Stimulated activated CD8-positive, alpha-beta memory T cell treated with anti-CD3 and anti-CD28 coated beads, Interleukin-4, amount 100 ng/mL, for 4 hours (primary cell): ENCODE results near the gene EXOSC7.
"Not testable (repeated sequence)": the region's sequence is repeated elsewhere in the genome, so short reads cannot be mapped to it uniquely, and the experiment has no call there.

Experiments used
- DNase-seq, 2 donors: peaks; one replicate each; pipeline ENCODE4 v3.0.0-alpha.2; 2020; ENCODE audit warnings: low read depth in 2 of 2, low spot score in 1 of 2

Gene EXOSC7

DNA sequence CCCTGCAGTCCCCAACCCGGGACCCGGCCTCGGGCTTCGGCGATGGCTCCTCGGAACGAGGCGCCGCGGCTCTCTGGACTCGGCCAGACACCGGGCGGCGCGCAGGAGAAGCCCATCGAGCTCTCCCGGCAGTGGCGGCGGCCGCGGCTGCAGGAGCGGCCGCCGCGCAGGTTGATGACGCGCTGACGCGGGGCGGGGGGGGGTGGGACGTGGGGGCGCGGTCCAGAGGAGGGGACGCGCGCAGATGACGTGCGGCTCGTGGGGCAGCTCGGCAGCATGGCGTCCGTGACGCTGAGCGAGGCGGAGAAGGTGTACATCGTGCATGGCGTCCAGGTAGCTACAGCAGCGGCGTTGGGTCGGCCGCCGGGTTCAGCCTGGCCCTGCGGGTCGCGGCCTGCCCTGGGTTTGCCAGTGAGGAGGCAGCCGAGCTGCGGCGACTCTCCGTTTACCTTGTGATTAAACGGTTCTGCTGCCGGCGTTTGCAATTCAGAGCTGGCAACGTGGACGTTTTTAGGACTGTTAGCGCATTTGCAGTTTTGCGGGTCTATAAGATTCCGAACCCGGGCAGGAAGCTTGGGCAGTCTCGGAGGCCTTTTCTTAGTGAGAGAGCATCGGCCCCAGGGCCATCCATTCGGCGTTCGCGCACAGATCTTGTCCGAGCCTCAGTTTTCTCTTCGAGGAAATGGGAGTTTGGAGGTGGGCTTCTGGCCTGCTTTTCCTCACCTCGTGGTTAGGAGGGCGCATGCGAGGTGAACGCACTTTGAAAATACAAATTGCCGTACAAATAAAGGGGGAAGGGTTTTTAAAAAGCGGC lies at the start of gene EXOSC7, which contains the start of gene ZDHHC3:
Gene EXOSC7 (plus strand): TSS at position 243 of the 814 bp plus-strand sequence. CDS start 34 bp downstream, at position 277.
Gene ZDHHC3 (minus strand): TSS at position 173 of the 814 bp plus-strand sequence. CDS start 16,738 bp downstream, outside the sequence.
- DNase-seq = peak; percentile 59 to 76

DNA sequence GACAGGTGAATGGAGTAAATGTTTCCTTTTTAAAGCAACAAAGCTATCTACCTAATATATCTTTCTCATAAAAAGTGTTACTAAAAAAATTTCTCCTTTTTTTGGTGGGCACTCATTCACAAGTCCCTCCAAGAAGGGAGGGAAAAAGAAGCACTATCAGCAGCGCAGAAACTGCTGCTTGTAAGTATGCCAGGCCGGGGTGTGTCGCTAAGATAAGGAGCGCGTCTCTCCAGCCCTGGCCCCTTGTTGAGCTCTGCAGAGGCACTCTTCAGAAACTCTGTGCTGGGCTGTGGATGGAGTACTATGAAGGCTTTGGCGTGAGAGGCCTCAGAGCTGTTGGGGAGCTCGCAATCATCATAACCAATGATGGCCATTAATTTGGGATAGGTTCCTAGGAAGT lies 49.1 kb upstream of the EXOSC7 start:
- no peak for DNase-seq

DNA sequence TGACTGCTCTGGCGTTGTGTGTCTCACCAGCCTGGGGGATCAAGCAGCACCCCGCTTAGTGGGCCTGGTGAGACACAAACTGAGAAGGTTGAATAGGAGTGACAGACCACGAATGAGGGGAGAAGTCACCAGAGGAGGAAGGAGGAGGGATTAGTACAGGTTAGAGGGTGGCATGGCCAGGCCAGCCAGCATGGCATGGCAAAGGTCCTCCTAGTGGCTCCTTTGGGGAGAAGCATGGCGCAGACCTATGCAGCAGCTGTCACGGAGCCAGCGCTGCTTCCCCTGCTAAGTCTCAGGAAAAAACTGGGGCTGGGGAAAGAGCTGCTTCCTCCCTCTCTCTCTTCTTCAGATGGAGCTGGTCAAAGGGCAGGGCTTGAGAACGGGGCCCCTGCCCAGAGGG lies 48.7 kb upstream of the EXOSC7 start:
- DNase-seq = no peak

DNA sequence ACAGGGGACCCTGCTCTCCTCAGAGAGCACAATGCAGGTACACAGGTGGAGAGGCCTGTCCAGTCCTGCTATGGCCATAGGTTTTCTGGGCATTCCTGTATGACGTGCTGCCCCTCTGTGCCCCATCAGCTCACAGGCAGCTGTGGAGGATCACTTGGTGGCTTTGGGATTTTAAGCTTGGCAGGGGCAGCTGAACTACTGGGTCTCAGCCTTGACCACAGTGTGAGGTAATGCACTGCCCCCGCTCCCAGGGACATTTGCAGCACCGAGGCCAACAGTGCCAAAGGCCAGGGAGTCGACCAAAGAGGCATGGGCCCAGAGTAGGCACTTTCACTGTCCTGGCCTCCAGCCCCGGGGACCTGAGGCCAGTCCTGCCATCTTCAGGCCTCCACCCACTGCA lies 46.3 kb upstream of the EXOSC7 start:
- no peak for DNase-seq

DNA sequence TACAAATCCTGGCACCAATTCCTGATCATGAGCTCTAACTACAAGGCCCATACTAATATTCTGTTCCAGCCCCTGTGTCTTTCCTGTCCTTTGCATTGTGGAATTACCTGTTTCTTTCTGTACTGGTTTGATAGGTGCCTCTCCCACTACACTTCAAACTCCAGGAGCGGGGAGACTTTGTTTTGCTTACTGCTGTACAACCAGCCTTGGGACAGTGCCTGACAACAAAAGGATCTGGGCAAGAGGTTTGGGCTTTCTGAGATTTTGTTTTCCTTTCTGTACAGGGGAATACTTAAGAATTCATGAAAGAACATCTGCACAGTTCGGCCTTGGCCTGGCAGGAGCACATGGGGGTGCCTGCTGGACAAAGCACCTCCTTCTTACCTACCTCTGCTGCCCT lies 45.1 kb upstream of the EXOSC7 start:
- DNase-seq = no peak

DNA sequence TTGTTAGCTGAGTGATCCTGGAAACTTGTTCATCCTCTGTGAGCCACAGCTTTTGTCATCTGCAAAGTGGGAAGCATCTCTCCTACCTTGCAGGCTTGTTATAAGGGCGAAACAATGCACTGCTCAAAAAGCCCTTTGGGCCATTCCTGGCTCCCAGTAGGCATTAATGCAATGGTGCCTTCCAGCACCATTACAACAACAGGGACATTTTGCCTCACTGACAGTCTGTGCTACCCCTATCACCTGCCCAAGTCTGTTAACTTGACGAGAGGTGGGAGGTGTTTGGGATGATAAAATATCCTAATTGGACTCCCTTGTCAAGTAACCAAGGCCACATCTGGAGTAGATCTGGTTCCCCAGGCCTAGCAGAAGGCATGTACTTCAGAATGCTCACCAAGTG lies 44.3 kb upstream of the EXOSC7 start:
- DNase-seq = no peak

DNA sequence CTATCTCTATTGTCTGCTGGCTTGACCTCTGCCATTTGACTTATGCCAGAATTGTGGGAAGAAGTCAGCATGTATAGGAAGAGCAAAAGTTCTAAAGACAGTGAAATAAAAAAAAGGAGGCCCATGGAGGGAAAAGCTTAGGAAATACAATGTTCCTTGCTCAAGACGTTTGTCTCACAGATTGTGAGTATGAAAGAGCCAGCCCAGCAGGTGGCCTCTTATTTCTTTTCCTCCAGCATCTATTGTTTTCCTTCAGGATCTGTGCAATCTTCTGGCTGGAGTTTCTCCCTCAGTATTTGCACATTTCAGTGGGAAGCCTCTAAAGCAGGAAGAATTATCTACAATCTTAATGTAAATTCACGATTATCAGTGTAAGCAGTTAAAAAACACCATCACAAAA lies 43.8 kb upstream of the EXOSC7 start:
- DNase-seq = no peak

DNA sequence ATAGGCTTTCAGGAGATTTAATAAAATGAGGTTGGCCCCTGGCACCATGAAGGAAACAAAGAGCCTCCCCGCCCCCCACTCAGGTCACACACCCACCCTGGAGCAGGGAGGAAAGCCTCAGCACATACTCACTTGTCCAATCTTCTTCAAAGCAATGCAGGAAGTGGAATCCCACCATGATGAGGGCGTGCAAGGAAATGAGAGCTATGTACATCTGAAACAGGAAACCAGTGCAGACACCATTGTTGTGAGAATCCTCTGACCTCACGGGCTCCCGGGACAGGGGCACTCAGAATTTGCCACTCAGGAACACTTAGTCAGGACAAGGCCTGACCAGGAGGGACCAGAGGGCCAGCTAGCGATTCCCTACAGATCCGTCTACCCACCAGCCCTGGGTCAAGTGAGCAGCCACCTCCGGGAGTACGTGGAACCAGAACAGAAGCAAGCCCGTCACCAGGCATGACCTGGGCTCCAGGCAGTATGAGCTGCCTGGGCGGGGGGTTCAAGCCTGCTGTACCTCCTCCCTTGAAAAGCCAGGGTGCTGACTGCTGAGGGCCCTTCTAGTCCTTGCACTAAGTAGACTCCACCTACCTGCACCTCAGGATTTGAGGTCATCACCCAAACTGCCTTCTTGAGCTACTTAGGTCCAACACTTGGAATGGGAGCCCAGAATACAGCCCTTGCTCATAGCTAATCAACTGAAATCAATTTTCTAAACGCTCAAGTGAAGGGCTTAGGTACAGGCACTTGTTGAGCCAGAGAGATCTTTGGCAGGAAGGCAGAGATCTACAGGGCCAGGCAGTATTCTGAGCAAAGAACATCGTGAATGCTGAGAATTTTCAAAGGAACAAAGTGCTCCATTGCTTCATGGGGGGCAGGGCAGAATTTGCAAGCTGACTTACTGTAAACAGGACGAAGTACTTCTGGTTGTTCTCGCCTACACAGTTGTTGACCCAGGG lies 42.8 kb upstream of the EXOSC7 start:
- no peak for DNase-seq

DNA sequence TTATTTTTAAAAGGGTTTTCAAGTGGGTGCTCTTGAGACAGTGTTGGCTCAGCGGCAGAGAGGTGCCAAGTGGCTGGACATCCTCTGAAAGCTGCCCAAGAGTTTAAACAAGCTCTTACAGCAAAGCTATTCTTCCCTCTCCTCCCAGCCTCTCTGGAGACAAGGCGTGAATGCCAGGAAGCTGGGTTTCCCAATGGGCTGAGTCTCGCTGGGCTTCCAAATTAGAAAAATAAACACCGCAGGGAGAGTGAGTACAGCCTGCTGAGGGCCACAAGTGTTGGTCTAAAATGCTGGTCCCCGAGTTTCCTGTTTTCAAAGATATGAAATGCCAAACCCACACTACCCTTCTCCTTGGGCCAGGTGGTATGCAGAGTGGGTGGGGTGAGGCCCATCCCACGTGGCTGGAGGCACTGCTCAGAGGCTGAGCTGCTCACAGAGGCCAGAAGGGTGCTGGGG lies 36.4 kb upstream of the EXOSC7 start:
- DNase-seq = no peak

DNA sequence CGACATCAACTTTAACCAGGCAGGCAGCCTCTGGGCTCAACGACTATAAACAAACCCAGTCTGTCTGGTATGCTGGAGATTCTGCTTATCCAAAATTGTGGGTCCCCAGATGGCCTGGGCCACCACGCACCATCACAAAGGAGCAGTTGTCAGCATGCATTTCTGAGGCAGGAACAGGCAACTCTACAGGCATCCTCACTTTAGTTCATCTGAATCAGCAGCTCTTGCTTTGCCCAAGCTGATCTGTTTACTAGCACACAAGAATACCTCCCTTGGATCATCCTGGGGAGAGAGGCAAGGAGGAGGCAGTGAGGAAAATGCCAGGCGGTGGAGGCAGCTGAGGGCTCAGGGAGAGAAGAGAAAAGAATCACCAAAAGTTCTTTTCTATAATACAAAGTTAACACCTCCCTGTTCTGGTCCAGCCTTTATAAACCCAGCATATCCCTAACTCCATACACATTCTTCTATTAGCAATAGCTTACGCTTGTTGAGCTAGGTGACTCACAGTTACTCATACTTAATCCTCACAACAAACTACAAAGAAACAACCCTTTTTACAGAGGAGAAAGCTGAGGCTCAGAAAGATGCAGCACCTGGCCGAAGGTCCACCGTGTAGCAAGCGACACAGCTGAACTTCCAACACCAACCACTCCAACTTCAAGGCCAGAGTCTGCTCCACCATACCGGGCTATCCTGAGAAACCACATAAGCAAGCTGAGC lies 33.7 kb upstream of the EXOSC7 start:
- DNase-seq = no peak

DNA sequence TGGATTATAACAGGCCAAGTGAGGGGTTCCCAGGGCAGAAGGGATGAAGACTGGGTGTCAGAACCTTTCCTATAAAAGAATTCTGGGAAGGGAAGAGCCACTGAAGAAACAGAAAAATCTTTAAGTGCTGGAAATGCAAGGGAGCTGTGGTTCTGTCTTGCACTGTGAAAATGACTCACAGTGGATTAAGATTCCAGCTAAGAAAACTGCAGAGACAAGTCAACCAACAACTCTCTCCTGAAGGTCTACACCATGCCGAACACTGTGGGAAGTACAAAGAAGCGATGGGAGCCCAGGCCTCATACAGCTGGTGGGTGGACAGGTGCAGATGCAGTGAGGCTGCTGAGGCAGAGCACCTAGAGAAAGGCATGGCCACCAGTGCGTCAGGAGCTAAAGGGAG lies 27.8 kb upstream of the EXOSC7 start:
- DNase-seq = no peak

DNA sequence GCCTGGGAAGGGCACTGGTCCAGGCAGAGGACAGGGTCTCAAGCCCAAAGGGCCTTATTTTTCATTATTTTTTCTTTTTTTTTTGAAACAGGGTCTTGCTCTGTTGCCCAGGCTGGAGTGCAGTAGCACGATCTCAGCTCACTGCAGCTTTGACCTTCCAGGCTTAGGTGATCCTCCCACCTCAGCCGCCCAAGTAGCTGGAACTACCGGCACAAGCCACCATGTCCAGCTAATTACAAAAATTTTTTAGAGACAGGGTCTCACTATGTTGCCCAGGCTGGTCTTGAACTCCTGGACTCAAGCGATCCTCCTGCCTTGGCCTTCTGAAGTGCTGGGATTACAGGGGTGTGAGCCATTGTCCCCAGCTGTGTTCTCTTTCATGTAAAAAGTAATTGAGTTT lies 26.3 kb upstream of the EXOSC7 start:
- not testable (repeated sequence) for DNase-seq

DNA sequence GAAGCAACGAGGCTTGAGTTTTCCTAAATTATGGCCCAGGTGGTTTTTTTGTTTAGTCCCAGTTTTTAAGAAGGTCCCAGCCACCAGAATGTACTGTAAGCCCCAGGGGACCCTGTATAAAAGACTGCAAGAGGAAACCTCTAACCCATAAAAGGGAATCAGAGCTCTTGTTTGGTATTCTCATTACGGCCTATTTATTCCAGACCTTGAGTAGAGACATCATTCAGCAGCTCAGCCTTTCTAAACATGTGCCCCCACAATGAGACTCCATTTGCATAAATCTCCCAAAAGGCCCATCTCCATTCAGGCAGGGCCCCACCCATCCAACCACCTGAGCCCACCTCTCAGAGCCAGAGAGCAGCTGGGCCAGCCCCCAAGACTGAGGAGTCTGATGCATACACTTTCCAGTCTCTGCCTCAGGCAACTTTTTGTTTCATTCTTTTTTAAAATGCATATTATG lies 25.7 kb upstream of the EXOSC7 start:
- DNase-seq = no peak

DNA sequence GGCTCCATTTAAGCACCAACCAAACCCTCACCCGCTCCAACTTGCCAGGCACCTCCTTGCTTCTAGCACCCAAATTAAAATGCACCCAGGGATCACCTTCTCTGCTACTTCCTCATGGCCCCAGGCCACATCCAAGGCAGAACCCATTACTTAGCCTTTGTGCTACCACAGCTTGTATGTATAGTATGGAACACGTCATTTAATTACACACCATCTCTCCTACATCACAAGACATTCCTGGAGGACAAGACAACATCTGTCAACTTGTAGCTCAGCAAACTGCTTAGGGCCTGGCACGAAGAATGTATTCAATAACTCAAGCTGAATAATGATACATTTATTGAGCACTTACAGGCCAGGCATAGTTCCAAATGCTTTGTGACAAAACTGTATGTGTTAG lies 23.4 kb upstream of the EXOSC7 start:
- DNase-seq = no peak

DNA sequence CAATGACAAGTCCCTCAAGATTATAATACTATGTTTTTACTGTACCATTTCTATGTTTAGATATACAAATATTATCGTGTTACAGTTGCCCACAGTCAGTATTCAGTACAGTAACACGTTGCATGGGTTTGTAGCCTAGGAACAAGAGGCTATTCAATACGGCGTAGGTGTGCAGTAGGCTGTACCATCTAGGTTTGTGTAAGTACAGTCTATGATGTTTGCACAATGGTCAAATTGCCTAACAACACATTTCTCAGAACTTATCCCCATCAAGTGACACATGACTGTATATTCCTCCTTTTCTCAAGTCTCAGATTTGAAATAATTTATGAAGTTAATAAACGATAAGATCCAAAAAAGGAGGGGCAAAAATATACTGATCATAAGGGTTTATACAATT lies 21.7 kb upstream of the EXOSC7 start:
- no peak for DNase-seq

DNA sequence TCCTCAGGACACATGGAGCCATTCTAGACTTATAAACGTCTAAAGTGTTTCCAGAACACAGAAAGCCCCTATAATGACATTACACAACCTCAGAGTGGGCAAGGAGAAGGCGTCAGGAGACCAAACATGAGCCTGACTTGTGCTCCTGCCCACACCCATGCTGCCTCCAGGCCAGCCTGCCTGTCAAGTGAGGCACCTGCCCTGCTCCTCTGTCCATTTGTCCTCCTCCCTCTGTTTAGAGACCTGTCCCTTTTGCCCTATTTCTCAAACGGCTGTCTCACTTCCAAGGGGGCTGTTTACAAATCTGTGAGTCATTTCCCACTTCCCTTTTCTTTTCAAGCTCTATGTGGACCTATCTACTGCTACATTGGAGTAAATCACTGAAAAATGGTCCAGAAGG lies 21.1 kb upstream of the EXOSC7 start:
- DNase-seq = no peak

DNA sequence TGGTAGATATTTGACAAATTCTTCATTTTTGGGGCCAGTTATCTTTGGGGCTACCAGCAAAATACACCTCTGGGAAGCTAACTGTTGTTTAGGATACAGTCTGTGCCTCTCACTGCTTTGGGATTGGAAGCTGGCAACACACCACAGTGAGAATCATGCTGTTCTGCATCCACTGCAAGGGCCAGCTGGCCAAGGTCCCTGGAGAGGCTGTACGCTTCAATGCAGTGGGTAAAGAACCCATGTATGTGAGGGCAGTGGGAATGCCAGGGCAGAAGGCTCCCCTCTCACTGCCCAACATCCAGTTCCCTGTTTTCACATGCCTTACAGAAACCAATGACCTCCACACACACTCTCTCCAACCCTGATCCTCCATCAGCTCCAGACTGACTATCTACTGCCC lies 20.1 kb upstream of the EXOSC7 start:
- DNase-seq = no peak

DNA sequence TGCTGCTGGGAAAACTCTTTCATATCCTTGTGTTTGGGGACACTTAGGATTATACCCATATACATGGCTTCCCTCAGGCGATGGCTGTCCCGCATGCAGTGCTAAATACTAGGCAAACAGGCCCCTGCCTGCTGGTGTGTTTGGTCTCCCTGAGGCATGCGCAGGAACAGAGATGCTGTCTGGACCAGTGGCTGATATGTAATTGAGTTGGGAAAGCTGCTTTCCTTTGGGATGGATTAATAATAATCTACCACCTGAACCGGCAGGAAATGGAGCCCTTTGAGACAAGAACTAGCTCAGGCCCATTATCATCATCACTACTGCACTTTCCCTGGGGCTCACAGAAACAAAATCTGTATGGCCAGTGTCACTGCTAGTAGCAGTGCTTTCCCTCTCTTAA lies 18.1 kb upstream of the EXOSC7 start:
- DNase-seq = no peak

DNA sequence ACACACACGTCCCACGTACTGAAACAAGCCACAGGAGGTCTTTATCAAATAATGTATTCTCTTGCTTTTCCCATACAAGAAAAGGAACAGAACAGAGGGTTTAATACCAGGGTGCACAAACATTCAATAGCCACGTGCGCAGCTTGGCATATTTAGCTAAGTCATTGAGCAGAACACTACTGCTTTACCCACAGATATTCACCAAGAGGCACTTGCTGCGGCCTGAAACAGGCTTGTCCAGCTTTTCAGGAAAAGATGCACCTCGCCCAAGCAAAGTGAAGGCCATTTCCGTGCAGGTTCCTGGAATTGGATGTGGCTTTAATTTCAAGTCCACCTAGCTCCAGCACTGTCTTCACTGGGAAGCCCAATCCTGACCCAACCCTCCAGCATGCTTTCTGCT lies 17.7 kb upstream of the EXOSC7 start:
- DNase-seq = no peak

DNA sequence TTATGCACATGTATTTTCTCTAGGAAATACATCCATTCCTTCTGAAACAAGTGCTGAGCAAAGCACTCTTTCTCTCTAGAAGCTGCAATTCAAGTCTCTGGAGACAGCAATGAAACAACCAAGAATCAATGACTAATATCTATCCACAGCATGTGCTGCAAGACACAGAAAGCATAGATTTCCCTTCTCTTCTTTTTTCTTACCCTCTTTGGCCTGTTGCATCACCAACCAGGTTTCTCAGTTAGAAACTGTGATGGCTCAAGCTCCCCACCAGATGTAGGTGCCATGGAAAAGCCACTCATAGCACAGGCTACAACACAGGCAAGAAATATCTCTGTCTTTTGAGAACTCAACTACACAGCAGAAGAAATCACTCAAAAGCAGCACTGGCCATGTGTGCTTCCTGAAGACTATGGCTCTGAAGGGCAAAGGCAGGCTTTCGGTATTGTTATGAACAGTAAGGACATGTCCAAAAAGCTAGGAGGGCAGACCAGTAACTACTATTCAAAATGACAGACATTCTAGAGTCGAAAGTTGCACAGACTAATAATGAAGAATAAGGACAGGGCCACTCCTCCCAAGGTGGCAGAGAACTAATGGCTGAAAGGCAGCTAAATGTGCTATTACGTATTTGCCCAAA lies 15.5 kb upstream of the EXOSC7 start:
- DNase-seq = no peak

DNA sequence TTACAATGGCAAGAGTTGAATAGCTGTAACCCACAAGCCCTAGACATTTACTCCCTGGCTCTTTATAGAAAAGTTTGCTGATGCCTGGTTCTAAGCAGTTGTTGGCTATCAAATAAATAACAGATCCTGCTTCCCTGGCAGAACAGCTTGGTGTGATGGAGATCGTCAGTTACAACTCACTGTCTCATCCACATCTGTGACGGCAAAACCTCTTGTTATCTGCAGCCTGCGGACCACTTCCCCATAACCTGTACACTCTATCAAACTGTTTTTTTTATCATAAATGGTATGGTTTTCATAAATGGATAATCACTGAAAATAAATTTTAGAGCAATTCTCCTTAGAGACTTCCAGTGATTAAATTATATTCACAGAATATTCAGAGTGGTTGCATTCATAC lies 14.2 kb upstream of the EXOSC7 start:
- no peak for DNase-seq
